Erythroblast (primary cell): ENCODE measurements around the gene SUGP2.

Experiments used
- GATA1 ChIP-seq: IDR thresholded peaks from 2 replicates; pipeline ENCODE4 v1.6.1; 2011; ENCODE audit warnings: low read depth, mild to moderate bottlenecking, control low read depth, low read length, moderate library complexity
- POLR2A ChIP-seq: IDR thresholded peaks from 2 replicates; pipeline ENCODE4 v1.6.1; 2011; ENCODE audit warnings: mild to moderate bottlenecking, low read length

GRCh38 chr19:19050731-19051130, 17.4 kb upstream of the SUGP2 start:
- TF ChIP-seq POLR2A (no peak), GATA1 (no peak)
